Measurements from ENCODE around the gene TAF15. TPM values are rescaled to one million over a fixed set of nuclear protein-coding genes. Genes with fewer than 3 reads are reported as not detected.

Gene TAF15
- total and polyA plus RNA-seq, 2 of the 13 experiments (the other 11 are each of a cell fraction or from before 2014, with no cell fraction given) = 25.2 to 26.5 TPM

DNA sequence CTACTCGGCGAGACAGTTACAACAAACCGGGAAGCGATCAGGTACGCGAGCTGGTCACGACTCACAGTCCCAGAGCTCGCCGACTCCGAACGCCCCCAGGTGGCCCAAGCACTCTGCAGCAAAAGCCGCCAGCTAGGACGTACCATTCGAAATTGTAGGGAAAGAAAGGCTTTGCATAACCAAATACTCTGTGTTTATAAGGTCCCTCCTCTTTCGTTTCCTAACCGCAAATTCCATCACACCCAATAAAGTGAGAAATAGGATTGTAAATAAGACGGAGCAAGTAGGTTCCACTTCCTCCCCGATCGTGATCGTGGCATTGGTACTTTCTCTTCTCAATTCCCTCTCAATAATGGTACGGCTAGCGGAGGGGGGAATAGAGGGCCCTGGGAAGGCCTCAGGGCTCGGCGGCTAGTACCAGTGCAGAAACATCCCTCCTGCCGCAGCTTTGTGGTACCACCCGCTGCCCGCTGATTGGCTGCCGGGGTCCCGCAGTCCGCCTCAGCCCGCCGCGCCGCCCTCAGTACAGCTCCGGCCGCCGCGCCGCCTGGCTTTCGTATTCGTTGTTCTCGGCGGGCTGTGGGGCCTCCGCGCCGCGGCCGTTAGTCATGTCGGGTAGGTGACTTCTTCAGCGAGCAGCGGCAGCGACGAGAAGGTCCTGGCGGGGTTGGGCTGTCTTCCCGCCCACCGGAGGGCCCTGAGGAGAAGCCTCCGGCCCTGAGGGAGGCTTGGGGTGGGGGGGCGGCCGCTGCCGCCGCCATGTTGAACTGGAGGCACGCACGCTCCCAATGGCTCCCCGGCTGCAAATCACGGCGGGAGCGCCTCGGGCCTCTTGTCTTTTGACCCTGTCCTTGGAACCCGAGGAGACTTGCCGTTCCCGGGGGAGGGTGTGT is at the start of gene TAF15 (continued):
- TF ChIP-seq, protein P1, sequence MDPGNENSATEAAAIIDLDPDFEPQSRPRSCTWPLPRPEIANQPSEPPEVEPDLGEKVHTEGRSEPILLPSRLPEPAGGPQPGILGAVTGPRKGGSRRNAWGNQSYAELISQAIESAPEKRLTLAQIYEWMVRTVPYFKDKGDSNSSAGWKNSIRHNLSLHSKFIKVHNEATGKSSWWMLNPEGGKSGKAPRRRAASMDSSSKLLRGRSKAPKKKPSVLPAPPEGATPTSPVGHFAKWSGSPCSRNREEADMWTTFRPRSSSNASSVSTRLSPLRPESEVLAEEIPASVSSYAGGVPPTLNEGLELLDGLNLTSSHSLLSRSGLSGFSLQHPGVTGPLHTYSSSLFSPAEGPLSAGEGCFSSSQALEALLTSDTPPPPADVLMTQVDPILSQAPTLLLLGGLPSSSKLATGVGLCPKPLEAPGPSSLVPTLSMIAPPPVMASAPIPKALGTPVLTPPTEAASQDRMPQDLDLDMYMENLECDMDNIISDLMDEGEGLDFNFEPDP (CRISPR knock-in tag; conservative IDR thresholded peaks at IDR 0.05) = no peak
- no peak for TF ChIP-seq ATRX (CRISPR knock-in tag; IDR thresholded peaks at IDR 0.05; ENCODE audit: borderline replicate concordance)
- peak; percentile 85; the same call in 1 of the 2 replicates for TF ChIP-seq ZNF709 (CRISPR knock-in tag; IDR thresholded peaks at IDR 0.05)
- TF ChIP-seq ZNF263 (CRISPR knock-in tag; IDR thresholded peaks at IDR 0.05) = no peak
- no peak for TF ChIP-seq AKAP8 (CRISPR knock-in tag; IDR thresholded peaks at IDR 0.05)
- TF ChIP-seq ZNF3 (CRISPR knock-in tag; IDR thresholded peaks at IDR 0.05) = no peak
- TF ChIP-seq SP140L (CRISPR knock-in tag; IDR thresholded peaks at IDR 0.05; ENCODE audit: borderline replicate concordance) = no peak
- TF ChIP-seq, protein P2, sequence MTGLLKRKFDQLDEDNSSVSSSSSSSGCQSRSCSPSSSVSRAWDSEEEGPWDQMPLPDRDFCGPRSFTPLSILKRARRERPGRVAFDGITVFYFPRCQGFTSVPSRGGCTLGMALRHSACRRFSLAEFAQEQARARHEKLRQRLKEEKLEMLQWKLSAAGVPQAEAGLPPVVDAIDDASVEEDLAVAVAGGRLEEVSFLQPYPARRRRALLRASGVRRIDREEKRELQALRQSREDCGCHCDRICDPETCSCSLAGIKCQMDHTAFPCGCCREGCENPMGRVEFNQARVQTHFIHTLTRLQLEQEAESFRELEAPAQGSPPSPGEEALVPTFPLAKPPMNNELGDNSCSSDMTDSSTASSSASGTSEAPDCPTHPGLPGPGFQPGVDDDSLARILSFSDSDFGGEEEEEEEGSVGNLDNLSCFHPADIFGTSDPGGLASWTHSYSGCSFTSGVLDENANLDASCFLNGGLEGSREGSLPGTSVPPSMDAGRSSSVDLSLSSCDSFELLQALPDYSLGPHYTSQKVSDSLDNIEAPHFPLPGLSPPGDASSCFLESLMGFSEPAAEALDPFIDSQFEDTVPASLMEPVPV (CRISPR knock-in tag; IDR thresholded peaks at IDR 0.05) = peak; percentile 73; the same call in 1 of the 2 replicates
- no peak for TF ChIP-seq HIVEP1 (CRISPR knock-in tag; IDR thresholded peaks at IDR 0.05)
- TF ChIP-seq ZNF256 (CRISPR knock-in tag; conservative IDR thresholded peaks at IDR 0.05) = no peak
- TF ChIP-seq, protein P3, sequence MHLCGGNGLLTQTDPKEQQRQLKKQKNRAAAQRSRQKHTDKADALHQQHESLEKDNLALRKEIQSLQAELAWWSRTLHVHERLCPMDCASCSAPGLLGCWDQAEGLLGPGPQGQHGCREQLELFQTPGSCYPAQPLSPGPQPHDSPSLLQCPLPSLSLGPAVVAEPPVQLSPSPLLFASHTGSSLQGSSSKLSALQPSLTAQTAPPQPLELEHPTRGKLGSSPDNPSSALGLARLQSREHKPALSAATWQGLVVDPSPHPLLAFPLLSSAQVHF (CRISPR knock-in tag; IDR thresholded peaks at IDR 0.05) = peak; percentile 76; the same call in 1 of the 2 replicates
- no peak for TF ChIP-seq PHF5A (CRISPR knock-in tag; IDR thresholded peaks at IDR 0.05; ENCODE audit: low read depth, unreplicated experiment)
- TF ChIP-seq ARHGAP35 (CRISPR knock-in tag; IDR thresholded peaks at IDR 0.05; ENCODE audit: borderline replicate concordance) = peak; percentile 79
- TF ChIP-seq PAX8 (CRISPR knock-in tag; IDR thresholded peaks at IDR 0.05; ENCODE audit: borderline replicate concordance) = no peak
- TF ChIP-seq KLF15 (CRISPR knock-in tag; IDR thresholded peaks at IDR 0.05; ENCODE audit: borderline replicate concordance) = no peak
- TF ChIP-seq, protein P4, sequence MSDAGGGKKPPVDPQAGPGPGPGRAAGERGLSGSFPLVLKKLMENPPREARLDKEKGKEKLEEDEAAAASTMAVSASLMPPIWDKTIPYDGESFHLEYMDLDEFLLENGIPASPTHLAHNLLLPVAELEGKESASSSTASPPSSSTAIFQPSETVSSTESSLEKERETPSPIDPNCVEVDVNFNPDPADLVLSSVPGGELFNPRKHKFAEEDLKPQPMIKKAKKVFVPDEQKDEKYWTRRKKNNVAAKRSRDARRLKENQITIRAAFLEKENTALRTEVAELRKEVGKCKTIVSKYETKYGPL (CRISPR knock-in tag; IDR thresholded peaks at IDR 0.05) = no peak
- no peak for TF ChIP-seq ZNF720 (CRISPR knock-in tag; IDR thresholded peaks at IDR 0.05)
- peak; percentile 51; the same call in 1 of the 2 replicates for TF ChIP-seq FOXO1 (CRISPR knock-in tag; IDR thresholded peaks at IDR 0.05)
- TF ChIP-seq ZNF337 (CRISPR knock-in tag; IDR thresholded peaks at IDR 0.05; ENCODE audit: borderline replicate concordance, low read depth) = peak; percentile 73; the same call in 1 of the 2 replicates
- TF ChIP-seq NFE2 (CRISPR knock-in tag; IDR thresholded peaks at IDR 0.05) = no peak
- TF ChIP-seq FOXP1 (IDR thresholded peaks at IDR 0.05) = no peak
- TF ChIP-seq FOXP1 (CRISPR knock-in tag; IDR thresholded peaks at IDR 0.05) = no peak
- TF ChIP-seq MTA1 (CRISPR knock-in tag; IDR thresholded peaks at IDR 0.05; ENCODE audit: borderline replicate concordance) = no peak
- 0 out of 2 replicates have a peak, but pooled peaks have one; percentile 77 for TF ChIP-seq WIZ (CRISPR knock-in tag; IDR thresholded peaks at IDR 0.05)

Data from HepG2 (cell line).